Measurements from ENCODE around the gene FBLN7.

Gene FBLN7

DNA sequence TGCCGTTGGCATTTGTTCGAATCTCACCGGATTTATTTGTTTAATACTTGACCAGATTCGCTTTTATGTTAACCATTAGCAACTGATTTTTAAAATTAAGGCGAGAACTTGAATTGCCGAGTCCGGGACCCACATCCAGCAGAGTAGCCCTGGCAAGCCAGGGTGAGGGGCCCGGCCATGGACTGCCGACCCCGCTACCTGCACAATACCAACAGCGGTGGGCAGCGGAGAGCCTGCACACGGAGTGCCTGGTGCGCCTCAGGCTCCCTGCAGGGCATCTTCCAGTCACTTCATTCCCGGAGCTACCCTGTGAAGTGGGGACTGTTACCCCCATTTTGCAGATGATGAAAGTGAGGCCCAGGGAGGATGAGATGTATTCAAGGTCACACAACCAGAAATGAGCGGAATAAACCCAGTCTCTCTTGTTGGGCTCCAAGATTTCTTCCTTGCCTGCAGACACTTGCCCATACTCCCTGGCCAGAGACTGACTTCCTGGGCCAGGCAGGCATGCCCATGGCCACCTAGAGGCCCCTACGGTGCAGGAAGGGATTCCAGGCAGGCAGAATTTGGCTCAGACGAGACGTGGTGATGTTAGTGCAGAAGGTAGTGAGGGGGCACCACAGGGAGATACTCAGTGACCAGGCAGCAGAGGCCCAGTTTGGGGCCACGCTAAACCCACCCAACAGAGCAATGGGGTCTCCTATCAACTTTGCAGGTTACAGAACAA lies 2.9 kb downstream of the FBLN7 start:
- Histone ChIP-seq H3K36me3 (ENCODE audit: insufficient read depth, low read length) (no peaks in the 10 kb centered on the region), H3K4me3 (ENCODE audit: low read length) (peak overlapping the region; percentile 51), H3K4me1 (ENCODE audit: insufficient read depth, low read length) (peaks cover 4% of the 10 kb centered on the region; the same call in 1 of the 2 replicates), H3K9me3 (ENCODE audit: insufficient read depth, low read depth, low read length) (no peaks in the 10 kb centered on the region), H3K9ac (ENCODE audit: low read depth, low read length) (no peak overlapping the region), H3K27me3 (ENCODE audit: insufficient read depth, low read length) (peaks cover 60% of the 10 kb centered on the region), H3K27ac (ENCODE audit: low read depth, low read length) (no peak overlapping the region)
- WGBS, result 76% methylated on average over 20 of the region's 20 CpGs

DNA sequence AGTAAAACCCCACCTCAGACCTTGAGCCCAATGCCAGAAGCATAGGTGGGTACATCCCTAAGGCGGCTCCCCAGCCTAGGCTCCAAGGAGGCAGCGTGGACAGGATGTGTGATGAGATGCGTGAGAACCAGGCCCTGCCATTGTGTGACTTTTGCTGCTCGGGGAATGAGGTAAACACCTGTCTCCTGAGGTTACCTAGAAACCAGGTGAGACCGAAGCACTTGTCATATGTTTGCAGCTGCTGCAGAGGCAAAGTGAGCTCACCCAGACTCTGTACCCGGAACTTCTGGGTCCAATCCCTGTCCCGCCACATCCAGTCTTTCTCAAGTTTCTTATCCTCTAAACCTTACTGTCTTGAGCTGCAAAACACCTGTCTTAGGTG lies 3.4 kb downstream of the FBLN7 start:
- peaks cover 4% of the 10 kb centered on the region; the same call in 1 of the 2 replicates for H3K4me1 ChIP-seq (ENCODE audit: insufficient read depth, low read length)
- no peak overlapping the region for H3K4me3 ChIP-seq (ENCODE audit: low read length)
- H3K27ac ChIP-seq (ENCODE audit: low read depth, low read length), result no peak overlapping the region
- no peak overlapping the region for H3K9ac ChIP-seq (ENCODE audit: low read depth, low read length)
- H3K36me3 ChIP-seq (ENCODE audit: insufficient read depth, low read length), result no peaks in the 10 kb centered on the region
- WGBS, result 90% methylated on average over 7 of the region's 7 CpGs
- no peaks in the 10 kb centered on the region for H3K9me3 ChIP-seq (ENCODE audit: insufficient read depth, low read depth, low read length)
- H3K27me3 ChIP-seq (ENCODE audit: insufficient read depth, low read length), result peaks cover 54% of the 10 kb centered on the region

DNA sequence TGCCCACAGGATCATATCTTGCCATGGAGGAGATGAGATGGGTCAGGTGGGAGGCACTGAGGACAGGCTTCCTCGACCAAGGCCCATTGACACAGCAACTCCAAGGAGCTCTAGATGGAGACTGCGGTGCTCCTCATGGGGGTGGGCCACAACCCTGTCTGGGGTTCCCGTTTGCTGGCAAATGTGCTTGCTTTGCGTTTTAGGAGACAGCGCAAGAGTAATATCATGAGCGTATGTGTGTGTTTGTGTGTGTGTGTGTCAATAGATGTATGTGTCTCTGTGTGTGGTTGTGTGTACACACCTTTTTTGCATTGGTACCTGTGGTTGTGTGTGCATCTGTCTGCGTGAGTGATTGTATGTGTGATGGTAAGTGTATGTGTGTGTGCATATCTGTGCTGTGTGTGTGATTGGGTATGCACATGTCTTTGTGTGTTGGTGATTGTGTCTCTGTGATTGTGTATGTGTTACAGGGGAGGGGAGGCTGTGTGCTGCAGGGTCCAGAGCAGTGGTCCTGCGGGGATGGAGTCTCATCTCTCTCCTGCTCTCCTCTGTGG lies 4.4 kb downstream of the FBLN7 start:
- WGBS, result 86% methylated on average over 8 of the region's 8 CpGs

DNA sequence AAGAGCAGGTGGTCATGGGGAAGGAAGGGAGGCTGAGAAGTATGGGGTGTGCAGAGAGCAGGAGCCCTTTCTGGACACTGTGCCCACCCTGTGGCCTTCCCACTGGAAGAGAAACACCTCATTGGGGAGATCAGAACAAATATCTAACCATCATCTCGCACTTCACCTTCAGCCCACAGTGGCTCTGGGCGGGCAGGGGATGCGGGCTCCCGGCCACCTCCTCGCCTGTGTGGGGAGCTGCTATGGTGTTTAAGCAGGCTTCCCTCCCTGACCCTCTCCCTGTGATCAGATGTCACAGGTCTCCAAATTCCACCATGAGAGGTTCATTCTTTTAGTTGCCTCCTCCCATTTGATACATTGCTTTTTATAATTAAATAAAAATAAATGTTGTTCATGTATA lies 5.0 kb downstream of the FBLN7 start:
- Histone ChIP-seq H3K4me1 (ENCODE audit: insufficient read depth, low read length) (no peaks in the 10 kb centered on the region), H3K9me3 (ENCODE audit: insufficient read depth, low read depth, low read length) (no peaks in the 10 kb centered on the region), H3K27me3 (ENCODE audit: insufficient read depth, low read length) (peaks cover 39% of the 10 kb centered on the region), H3K9ac (ENCODE audit: low read depth, low read length) (no peak overlapping the region), H3K36me3 (ENCODE audit: insufficient read depth, low read length) (no peaks in the 10 kb centered on the region), H3K27ac (ENCODE audit: low read depth, low read length) (no peak overlapping the region), H3K4me3 (ENCODE audit: low read length) (no peak overlapping the region)
- 90% methylated on average over 5 of the region's 5 CpGs for WGBS

More for the DNA sequence above, 4.4 kb downstream of the FBLN7 start:
- H3K4me3 ChIP-seq (ENCODE audit: low read length), result no peak overlapping the region
- H3K36me3 ChIP-seq (ENCODE audit: insufficient read depth, low read length), result no peaks in the 10 kb centered on the region
- H3K27me3 ChIP-seq (ENCODE audit: insufficient read depth, low read length), result peaks cover 44% of the 10 kb centered on the region
- no peak overlapping the region for H3K27ac ChIP-seq (ENCODE audit: low read depth, low read length)
- H3K4me1 ChIP-seq (ENCODE audit: insufficient read depth, low read length), result peaks cover 4% of the 10 kb centered on the region; the same call in 1 of the 2 replicates
- H3K9ac ChIP-seq (ENCODE audit: low read depth, low read length), result no peak overlapping the region
- H3K9me3 ChIP-seq (ENCODE audit: insufficient read depth, low read depth, low read length), result no peaks in the 10 kb centered on the region

DNA sequence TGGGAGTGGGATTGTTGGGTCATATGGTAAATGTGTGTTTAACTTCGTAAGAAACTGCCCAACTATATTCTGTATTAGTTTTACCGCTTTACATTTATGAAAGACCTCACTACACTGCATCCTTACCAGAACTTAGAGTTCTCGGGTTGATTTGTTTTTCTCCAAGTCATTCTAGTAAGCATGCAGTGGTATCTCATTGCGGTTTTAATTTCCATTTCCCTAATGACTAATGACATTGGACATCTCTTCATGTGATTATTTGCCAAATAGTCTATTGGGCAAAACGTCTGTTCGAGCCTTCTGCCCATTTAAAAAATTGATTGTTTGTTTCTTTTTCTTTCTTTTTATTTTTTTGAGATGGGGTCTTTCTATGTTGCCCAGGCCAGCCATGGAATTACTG lies 6.8 kb downstream of the FBLN7 start:
- peaks cover 25% of the 10 kb centered on the region for H3K27me3 ChIP-seq (ENCODE audit: insufficient read depth, low read length)
- 96% methylated on average over 5 of the region's 6 CpGs for WGBS
- no peak overlapping the region for H3K4me3 ChIP-seq (ENCODE audit: low read length)
- H3K9me3 ChIP-seq (ENCODE audit: insufficient read depth, low read depth, low read length), result no peaks in the 10 kb centered on the region
- H3K27ac ChIP-seq (ENCODE audit: low read depth, low read length), result no peak overlapping the region
- no peaks in the 10 kb centered on the region for H3K36me3 ChIP-seq (ENCODE audit: insufficient read depth, low read length)
- no peak overlapping the region for H3K9ac ChIP-seq (ENCODE audit: low read depth, low read length)
- no peaks in the 10 kb centered on the region for H3K4me1 ChIP-seq (ENCODE audit: insufficient read depth, low read length)

DNA sequence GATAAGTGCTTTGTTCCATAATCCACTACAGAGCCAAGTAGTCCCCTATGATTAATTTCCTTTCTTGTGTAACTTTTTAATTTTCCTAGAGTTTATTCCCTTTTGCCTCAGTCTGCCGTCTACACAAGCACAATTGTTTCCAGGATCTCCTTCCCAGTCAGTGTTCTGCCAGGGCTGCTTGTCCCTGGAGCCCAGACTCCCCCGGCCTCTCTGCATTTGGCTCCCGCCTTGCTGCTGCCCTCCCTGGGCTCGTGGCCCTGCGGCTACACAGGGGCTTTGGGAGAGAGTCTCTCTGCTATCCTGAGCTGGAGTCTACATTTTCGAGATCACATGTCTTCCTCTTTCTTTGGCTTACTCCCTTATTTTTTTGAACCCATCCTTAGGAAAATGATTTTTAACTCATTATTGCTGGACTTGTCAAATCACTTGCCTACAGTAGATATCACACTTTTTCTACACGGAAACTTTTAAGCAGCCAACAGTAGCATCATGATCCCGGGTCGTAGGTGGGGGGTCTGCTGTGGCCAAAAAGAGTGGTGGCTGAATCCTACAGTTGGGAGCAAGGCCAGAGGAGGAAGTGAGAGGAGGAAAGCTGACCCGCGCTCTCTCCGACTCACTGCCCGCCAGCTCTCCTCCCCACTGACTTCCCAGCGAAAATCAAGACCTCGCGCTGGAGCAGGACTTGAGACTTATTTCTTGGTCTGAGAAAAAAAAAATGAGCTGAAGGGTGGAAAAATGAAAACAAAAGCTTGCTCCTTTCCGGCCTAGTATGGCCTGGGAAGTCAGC lies 9.4 kb downstream of the FBLN7 start:
- WGBS, result 89% methylated on average over 17 of the region's 17 CpGs
- no peaks in the 10 kb centered on the region for H3K36me3 ChIP-seq (ENCODE audit: insufficient read depth, low read length)
- H3K9me3 ChIP-seq (ENCODE audit: insufficient read depth, low read depth, low read length), result no peaks in the 10 kb centered on the region
- no peaks in the 10 kb centered on the region for H3K27me3 ChIP-seq (ENCODE audit: insufficient read depth, low read length)
- no peak overlapping the region for H3K4me3 ChIP-seq (ENCODE audit: low read length)
- H3K9ac ChIP-seq (ENCODE audit: low read depth, low read length), result no peak overlapping the region
- no peaks in the 10 kb centered on the region for H3K4me1 ChIP-seq (ENCODE audit: insufficient read depth, low read length)
- H3K27ac ChIP-seq (ENCODE audit: low read depth, low read length), result no peak overlapping the region

DNA sequence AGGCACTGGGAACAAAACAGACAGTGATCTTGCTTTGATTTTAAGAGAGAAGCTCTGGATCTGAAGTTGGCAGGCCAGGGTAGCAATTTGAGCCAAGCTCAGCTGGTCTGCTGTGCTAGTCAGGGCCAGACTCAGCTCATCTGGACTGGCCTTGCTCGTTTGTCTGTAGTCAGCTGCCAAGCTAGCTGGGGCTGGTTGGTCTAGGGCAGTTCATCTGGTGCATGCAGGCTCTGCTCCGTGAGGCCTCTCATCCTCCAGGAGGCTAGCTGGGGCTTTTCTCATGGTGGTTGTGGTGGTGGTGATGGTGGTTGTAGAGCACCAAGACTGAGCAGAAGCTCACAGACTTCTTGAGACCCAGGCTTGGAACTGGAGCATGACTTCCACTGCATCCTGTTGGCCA lies 10.3 kb downstream of the FBLN7 start:
- Histone ChIP-seq H3K9ac (ENCODE audit: low read depth, low read length) (no peak overlapping the region), H3K4me1 (ENCODE audit: insufficient read depth, low read length) (no peaks in the 10 kb centered on the region), H3K36me3 (ENCODE audit: insufficient read depth, low read length) (no peaks in the 10 kb centered on the region), H3K9me3 (ENCODE audit: insufficient read depth, low read depth, low read length) (no peaks in the 10 kb centered on the region), H3K27me3 (ENCODE audit: insufficient read depth, low read length) (no peaks in the 10 kb centered on the region), H3K27ac (ENCODE audit: low read depth, low read length) (no peak overlapping the region), H3K4me3 (ENCODE audit: low read length) (no peak overlapping the region)
- WGBS, result 94% methylated on average over 2 of the region's 2 CpGs

DNA sequence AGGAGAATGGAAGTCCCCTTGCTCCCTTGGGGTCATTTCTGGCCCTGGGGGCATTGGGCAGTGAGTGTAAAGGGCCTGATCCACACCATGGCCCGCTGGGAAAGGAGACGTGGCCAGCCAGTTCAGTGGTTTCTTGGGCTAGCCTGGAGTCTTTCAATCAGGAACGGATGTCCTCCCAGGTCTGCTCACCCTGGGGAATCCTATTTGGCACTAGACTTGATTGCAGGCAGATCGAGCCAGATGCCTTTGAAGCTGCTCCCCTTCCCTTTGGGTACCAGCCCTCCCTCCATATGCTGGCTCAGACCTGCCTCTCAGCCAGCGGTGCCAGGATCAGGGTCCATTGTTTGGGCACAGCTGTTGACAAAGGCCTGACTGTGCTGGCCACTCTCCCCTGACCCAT lies 11.0 kb downstream of the FBLN7 start:
- no peaks in the 10 kb centered on the region for H3K36me3 ChIP-seq (ENCODE audit: insufficient read depth, low read length)
- 93% methylated on average over 5 of the region's 5 CpGs for WGBS
- no peak overlapping the region for H3K4me3 ChIP-seq (ENCODE audit: low read length)
- no peaks in the 10 kb centered on the region for H3K27me3 ChIP-seq (ENCODE audit: insufficient read depth, low read length)
- H3K9me3 ChIP-seq (ENCODE audit: insufficient read depth, low read depth, low read length), result no peaks in the 10 kb centered on the region
- no peaks in the 10 kb centered on the region for H3K4me1 ChIP-seq (ENCODE audit: insufficient read depth, low read length)
- no peak overlapping the region for H3K9ac ChIP-seq (ENCODE audit: low read depth, low read length)
- H3K27ac ChIP-seq (ENCODE audit: low read depth, low read length), result no peak overlapping the region

DNA sequence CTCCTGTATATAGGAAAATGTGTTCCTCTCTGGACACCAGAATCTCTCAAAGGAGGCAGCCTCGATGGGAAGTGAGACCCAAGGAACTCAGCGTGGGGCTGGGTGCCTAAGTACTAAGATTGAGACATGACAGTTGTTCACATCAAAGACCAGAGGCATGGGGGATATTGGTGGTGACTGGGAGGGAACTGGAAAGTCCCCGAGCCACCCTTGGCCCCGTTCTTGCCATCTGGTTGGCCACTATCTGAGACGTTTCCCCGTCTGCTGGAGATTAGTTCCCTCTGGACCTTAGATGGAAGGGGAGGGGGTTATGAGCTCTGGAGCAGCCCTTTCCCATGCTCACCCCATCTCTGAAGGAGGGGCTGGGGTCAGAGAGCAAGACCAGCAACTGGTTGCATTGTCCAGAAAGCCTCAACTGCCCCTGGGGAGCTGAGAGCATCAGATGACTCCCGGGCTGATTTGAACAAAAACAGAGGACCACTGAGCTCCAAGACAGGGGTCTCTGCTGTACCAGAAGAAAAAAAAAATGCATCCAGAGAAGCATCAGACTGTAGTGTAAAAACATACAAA lies 11.8 kb downstream of the FBLN7 start:
- H3K36me3 ChIP-seq (ENCODE audit: insufficient read depth, low read length), result no peaks in the 10 kb centered on the region
- 92% methylated on average over 7 of the region's 7 CpGs for WGBS
- no peak overlapping the region for H3K4me3 ChIP-seq (ENCODE audit: low read length)
- H3K9ac ChIP-seq (ENCODE audit: low read depth, low read length), result no peak overlapping the region
- H3K27ac ChIP-seq (ENCODE audit: low read depth, low read length), result no peak overlapping the region
- H3K4me1 ChIP-seq (ENCODE audit: insufficient read depth, low read length), result 0 out of 2 replicates have a peak, but pooled peaks cover 5% of the 10 kb centered on the region
- H3K9me3 ChIP-seq (ENCODE audit: insufficient read depth, low read depth, low read length), result no peaks in the 10 kb centered on the region
- no peaks in the 10 kb centered on the region for H3K27me3 ChIP-seq (ENCODE audit: insufficient read depth, low read length)

DNA sequence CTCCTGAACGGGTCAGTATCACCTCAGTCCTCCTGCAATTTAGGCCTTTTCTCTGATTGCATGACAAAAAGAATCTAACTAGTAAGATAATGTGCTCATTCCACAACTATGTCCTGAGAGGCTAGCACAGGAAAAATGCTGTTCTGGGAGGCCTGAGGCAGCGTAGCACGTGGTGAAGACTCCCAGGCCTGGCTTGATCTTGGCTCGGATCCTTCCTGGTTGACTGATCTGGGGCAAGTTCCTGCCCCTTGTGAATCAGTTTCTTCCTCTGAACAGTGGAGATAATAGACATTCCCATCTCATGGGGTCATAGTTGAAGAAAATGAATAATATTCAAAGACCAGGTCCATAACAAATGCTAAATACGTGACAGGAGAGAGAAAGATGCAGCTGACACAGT lies 12.3 kb downstream of the FBLN7 start:
- no peaks in the 10 kb centered on the region for H3K27me3 ChIP-seq (ENCODE audit: insufficient read depth, low read length)
- no peaks in the 10 kb centered on the region for H3K36me3 ChIP-seq (ENCODE audit: insufficient read depth, low read length)
- no peak overlapping the region for H3K9ac ChIP-seq (ENCODE audit: low read depth, low read length)
- H3K4me3 ChIP-seq (ENCODE audit: low read length), result no peak overlapping the region
- H3K9me3 ChIP-seq (ENCODE audit: insufficient read depth, low read depth, low read length), result no peaks in the 10 kb centered on the region
- 0 out of 2 replicates have a peak, but pooled peaks cover 5% of the 10 kb centered on the region for H3K4me1 ChIP-seq (ENCODE audit: insufficient read depth, low read length)
- H3K27ac ChIP-seq (ENCODE audit: low read depth, low read length), result no peak overlapping the region
- WGBS, result 67% methylated on average over 5 of the region's 5 CpGs

DNA sequence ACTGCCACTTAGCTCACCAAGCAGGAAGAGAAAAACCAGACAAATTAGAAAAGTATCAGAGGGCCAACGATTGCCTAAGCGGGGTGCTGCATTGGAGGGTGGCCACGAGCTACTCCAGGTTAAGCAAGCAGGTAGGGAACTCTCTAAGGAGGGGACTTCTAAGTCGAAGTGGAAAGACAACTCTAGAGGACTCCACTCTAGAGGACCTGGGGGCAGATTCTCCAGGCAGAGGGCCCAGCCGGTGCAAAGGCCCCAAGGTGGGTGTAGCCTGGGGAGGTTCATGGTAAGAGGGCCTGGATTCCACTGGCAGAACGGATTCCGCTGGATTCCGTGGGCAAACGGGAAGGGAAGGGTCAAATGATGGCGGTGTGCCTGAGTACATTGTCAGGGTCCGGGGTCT lies 12.7 kb downstream of the FBLN7 start:
- no peak overlapping the region for H3K4me3 ChIP-seq (ENCODE audit: low read length)
- H3K9me3 ChIP-seq (ENCODE audit: insufficient read depth, low read depth, low read length), result no peaks in the 10 kb centered on the region
- 91% methylated on average over 11 of the region's 11 CpGs for WGBS
- no peaks in the 10 kb centered on the region for H3K36me3 ChIP-seq (ENCODE audit: insufficient read depth, low read length)
- H3K4me1 ChIP-seq (ENCODE audit: insufficient read depth, low read length), result peaks cover 5% of the 10 kb centered on the region; the same call in 1 of the 2 replicates
- no peak overlapping the region for H3K27ac ChIP-seq (ENCODE audit: low read depth, low read length)
- no peaks in the 10 kb centered on the region for H3K27me3 ChIP-seq (ENCODE audit: insufficient read depth, low read length)
- no peak overlapping the region for H3K9ac ChIP-seq (ENCODE audit: low read depth, low read length)

All from HUES64 (cell line).